Stimulated activated CD4-positive, alpha-beta T cell treated with anti-CD3 and anti-CD28 coated beads, Interleukin-1b, Interleukin-23, amount 100 ng/mL, for 24 hours (primary cell): ENCODE data around the gene CACNA1I.

ENCODE experiments used
- DNase-seq, 4 experiments: peaks; one replicate each; pipeline ENCODE4 v3.0.0-alpha.2; 2020; ENCODE audit warnings: low read depth in 4 of 4, low spot score in 1 of 4

Gene CACNA1I

GRCh38 chr22:39535357-39535725, 35.2 kb upstream of the CACNA1I start:
- DNase-seq = no peak

- no peak for DNase-seq
Measured at GRCh38 chr22:39535831-39536449, 34.6 kb upstream of the CACNA1I start.

GRCh38 chr22:39536711-39537110, 33.8 kb upstream of the CACNA1I start:
- no peak for DNase-seq

GRCh38 chr22:39537975-39538374, 32.6 kb upstream of the CACNA1I start:
- no peak for DNase-seq

GRCh38 chr22:39543095-39543494, 27.5 kb upstream of the CACNA1I start:
- no peak for DNase-seq

- peak in 2 of 4 experiments; percentile 50 to 61 for DNase-seq
Measured at GRCh38 chr22:39545386-39546365, 24.9 kb upstream of the CACNA1I start.

GRCh38 chr22:39546889-39547586, 23.5 kb upstream of the CACNA1I start:
- no peak for DNase-seq

GRCh38 chr22:39547587-39547947, 23.0 kb upstream of the CACNA1I start:
- DNase-seq = no peak

- no peak for DNase-seq
Measured at GRCh38 chr22:39553429-39553828, 17.1 kb upstream of the CACNA1I start.

GRCh38 chr22:39554151-39554550, 16.4 kb upstream of the CACNA1I start:
- DNase-seq = no peak

- peak in 2 of 4 experiments; percentile 35 to 40 for DNase-seq
Measured at GRCh38 chr22:39556970-39557841, 13.3 kb upstream of the CACNA1I start.

- no peak for DNase-seq
Measured at GRCh38 chr22:39558254-39558727, 12.3 kb upstream of the CACNA1I start.

GRCh38 chr22:39558950-39559349, 11.6 kb upstream of the CACNA1I start:
- no peak for DNase-seq

- DNase-seq = no peak
Measured at GRCh38 chr22:39559456-39560105, 11.0 kb upstream of the CACNA1I start.

- DNase-seq = no peak
Measured at GRCh38 chr22:39560127-39560526, 10.4 kb upstream of the CACNA1I start.

GRCh38 chr22:39562839-39563489, 7.6 kb upstream of the CACNA1I start:
- DNase-seq = no peak

GRCh38 chr22:39563571-39564428, 6.8 kb upstream of the CACNA1I start:
- DNase-seq = no peak

GRCh38 chr22:39565414-39565944, 5.1 kb upstream of the CACNA1I start:
- no peak for DNase-seq
